ENCODE measurements around the gene SPRTN.

GRCh38 chr1:231322880-231323530 lies 15.1 kb upstream of the SPRTN start:
- TF ChIP-seq, protein P1, sequence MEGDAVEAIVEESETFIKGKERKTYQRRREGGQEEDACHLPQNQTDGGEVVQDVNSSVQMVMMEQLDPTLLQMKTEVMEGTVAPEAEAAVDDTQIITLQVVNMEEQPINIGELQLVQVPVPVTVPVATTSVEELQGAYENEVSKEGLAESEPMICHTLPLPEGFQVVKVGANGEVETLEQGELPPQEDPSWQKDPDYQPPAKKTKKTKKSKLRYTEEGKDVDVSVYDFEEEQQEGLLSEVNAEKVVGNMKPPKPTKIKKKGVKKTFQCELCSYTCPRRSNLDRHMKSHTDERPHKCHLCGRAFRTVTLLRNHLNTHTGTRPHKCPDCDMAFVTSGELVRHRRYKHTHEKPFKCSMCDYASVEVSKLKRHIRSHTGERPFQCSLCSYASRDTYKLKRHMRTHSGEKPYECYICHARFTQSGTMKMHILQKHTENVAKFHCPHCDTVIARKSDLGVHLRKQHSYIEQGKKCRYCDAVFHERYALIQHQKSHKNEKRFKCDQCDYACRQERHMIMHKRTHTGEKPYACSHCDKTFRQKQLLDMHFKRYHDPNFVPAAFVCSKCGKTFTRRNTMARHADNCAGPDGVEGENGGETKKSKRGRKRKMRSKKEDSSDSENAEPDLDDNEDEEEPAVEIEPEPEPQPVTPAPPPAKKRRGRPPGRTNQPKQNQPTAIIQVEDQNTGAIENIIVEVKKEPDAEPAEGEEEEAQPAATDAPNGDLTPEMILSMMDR (IDR thresholded peaks at IDR 0.05), result no peak
- no peak for TF ChIP-seq POLR2A (IDR thresholded peaks at IDR 0.05)

Measured in ovary (tissue), 3 donors.